SK-N-SH (cell line): ENCODE measurements around the gene HSPA1L.
A peak's percentile ranks its signal among the peaks of the same experiment; 100 is the strongest.

ENCODE experiments used
- CTCF ChIP-seq: fragments of 200-600 bp; sonication (generic); IDR thresholded peaks from 2 replicates; pipeline ENCODE4 v1.6.1; 2017; ENCODE audit warnings: antibody characterized with exemption, mild to moderate bottlenecking, moderate library complexity
- ELF1 ChIP-seq: IDR thresholded peaks from 2 replicates; pipeline ENCODE4 v1.4.0; 2012
- EP300 ChIP-seq, 2 experiments: IDR thresholded peaks; 2 replicates each; pipeline versions ENCODE4 v1.4.0 to v1.6.1; 2012; ENCODE audit warnings: borderline replicate concordance in 1 of 2, low read depth in 1 of 2, low read length in 1 of 2
- FOXM1 ChIP-seq: IDR thresholded peaks from 2 replicates; pipeline ENCODE4 v1.4.0; 2012; ENCODE audit warnings: low read depth, mild to moderate bottlenecking
- MAX ChIP-seq: IDR thresholded peaks from 2 replicates; pipeline ENCODE4 v1.4.0; 2012; ENCODE audit warnings: low read depth
- POLR2AphosphoS5 ChIP-seq: IDR thresholded peaks from 2 replicates; pipeline ENCODE4 v1.6.1; 2012; ENCODE audit warnings: low read depth, low read length
- RAD21 ChIP-seq: IDR thresholded peaks from 2 replicates; pipeline ENCODE4 v1.6.1; 2012; ENCODE audit warnings: mild to moderate bottlenecking, low read length
- USF1 ChIP-seq: IDR thresholded peaks from 2 replicates; pipeline ENCODE4 v1.4.0; 2012; ENCODE audit warnings: low read depth, borderline replicate concordance
- USF2 ChIP-seq: fragments of 150-350 bp; IDR thresholded peaks from 2 replicates; pipeline ENCODE4 v1.6.1; 2017; ENCODE audit warnings: antibody characterized with exemption, low read length, low read depth, borderline replicate concordance
- ZBTB33 ChIP-seq: IDR thresholded peaks from 2 replicates; pipeline ENCODE4 v1.4.0; 2012; ENCODE audit warnings: low read depth, borderline replicate concordance

- TF ChIP-seq CTCF (no peak), MAX (no peak; the same call in 1 of the 2 replicates), ZBTB33 (no peak), RAD21 (no peak), USF2 (no peak), FOXM1 (no peak), ELF1 (no peak), EP300 (IDR thresholded peaks at IDR 0.05; ENCODE audit: borderline replicate concordance in 1 of 2, low read depth in 1 of 2, low read length in 1 of 2) (no peak; a peak in 1 of 4 replicates), POLR2AphosphoS5 (peak; percentile 66; the same call in 1 of the 2 replicates), USF1 (no peak)
Observed at GRCh38 chr6:31814677-31815024, 432 bp downstream of the HSPA1L start.
